ENCODE results near the gene TMEM181.

GRCh38 chr6:158608221-158608620 lies 48.3 kb downstream of the TMEM181 start:
- no peak for TF ChIP-seq EZH2 (IDR thresholded peaks at IDR 0.05; ENCODE audit: low read length, missing control alignments)
- TF ChIP-seq, protein P1, sequence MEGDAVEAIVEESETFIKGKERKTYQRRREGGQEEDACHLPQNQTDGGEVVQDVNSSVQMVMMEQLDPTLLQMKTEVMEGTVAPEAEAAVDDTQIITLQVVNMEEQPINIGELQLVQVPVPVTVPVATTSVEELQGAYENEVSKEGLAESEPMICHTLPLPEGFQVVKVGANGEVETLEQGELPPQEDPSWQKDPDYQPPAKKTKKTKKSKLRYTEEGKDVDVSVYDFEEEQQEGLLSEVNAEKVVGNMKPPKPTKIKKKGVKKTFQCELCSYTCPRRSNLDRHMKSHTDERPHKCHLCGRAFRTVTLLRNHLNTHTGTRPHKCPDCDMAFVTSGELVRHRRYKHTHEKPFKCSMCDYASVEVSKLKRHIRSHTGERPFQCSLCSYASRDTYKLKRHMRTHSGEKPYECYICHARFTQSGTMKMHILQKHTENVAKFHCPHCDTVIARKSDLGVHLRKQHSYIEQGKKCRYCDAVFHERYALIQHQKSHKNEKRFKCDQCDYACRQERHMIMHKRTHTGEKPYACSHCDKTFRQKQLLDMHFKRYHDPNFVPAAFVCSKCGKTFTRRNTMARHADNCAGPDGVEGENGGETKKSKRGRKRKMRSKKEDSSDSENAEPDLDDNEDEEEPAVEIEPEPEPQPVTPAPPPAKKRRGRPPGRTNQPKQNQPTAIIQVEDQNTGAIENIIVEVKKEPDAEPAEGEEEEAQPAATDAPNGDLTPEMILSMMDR (conservative IDR thresholded peaks at IDR 0.05 in 1 of 2, IDR thresholded peaks at IDR 0.05 in 1 of 2; ENCODE audit: low read depth in 1 of 2, low read length in 2 of 2) = no peak

All from fibroblast of lung (primary cell).